ENCODE data around the gene FAM163B.

FAM163B gene

DNA sequence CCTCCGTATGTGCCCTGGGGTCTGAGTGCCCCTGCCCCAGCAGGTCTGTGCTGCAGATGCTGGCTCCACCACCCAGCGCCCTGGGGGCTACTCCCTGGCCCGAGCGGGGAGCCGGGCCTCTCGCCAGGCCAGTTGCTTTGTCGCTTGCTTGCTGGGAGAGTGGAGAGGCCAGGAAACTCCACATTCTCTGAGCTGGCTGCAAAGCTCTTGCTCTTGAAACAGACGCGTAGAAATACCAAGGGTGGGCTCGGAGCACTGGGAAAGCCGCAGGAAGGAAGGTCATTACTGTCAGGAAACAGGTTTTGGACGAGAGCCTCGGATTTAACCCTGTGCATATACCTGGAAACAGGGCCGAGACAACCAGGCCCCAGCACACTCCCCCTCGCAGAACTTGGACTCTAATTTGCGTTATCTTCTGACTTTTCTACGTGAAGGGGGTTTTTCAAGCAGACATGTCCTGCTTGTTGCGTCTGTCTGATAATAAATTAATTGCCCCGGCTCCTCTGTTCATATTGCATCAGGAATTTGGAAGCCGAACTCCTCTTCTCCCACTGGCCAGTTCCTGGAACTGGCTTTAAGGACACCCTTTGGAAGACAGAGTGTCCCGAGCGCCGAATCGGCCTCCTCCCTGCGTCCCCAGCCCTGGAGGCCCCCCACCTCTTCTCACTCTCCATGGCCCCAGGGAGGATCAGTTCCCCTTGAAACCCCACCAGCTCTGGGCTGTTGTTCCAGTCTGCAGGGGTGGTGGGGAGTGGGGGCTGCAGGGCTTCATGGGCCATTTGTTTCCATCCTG, 63.5 kb downstream of the FAM163B start:
- no peak for DNase-seq (ENCODE audit: low spot score)

DNA sequence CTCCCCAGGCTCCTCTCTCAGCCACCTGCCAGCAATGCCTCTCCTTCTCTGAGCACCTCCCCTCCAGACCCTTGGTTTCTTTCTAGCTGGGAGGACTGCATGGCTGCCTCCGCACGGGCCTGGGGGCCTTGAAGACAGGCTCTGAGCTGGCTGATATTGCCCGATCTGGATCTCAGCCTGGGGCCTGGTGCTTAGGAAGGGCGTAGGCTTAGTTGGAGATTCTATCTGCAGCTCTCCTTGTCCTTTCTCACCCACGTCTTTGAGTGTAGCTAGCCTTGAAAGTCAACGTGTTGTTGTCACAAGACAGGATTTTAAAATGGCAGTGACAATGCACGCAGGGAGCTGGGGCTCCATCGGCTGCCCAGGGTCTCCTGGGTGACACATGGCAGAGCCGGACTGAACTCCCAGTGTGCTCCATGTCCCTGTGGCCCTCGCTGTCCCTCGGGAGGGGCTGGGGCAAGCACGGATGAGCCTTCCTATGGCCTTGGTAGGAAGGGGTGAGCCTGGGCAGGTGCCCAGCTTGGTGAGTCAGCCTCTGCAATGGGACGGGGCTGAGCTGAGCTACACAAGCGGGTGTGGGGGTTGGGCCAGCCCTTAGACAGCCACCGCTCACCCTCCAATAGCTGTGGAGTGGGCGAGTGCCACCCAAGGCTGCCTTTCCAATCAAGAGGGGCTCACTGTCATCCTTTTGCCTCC, 65.3 kb downstream of the FAM163B start:
- DNase-seq (ENCODE audit: low spot score) = no peak

DNA sequence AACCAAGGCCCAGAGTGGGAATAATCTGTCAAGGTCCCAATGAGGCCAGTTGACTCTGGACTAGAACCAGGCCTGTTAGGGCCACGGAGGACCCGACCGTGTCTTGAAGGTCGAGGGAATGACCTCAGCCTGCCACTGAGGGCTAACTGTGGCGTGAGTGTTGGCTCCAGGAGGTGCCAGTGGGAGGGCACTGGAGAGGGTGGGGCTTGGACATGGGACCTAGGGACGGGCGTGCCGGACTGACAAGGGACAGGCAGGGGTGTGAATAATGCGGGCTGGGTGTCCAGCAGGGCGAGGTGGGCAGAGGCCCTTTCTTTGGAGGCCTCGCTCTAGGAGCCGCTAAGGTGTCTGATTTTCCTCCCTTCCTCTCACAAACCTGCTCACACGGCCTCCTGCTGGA, 67.2 kb downstream of the FAM163B start:
- no peak for DNase-seq (ENCODE audit: low spot score)

DNA sequence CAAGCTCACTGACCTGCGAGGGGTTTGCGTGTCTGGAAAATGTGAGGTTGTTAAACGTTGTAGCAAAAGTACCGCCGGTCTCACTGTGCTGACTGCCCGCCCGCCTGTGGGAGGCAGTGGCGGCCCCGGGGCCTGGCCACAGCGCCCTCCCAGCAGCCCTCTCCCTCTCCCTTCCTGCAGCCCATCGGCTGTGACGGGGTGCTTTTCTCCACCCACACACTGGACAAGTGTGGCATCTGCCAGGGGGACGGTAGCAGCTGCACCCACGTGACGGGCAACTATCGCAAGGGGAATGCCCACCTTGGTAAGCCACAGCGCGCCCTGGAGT, 68.5 kb downstream of the FAM163B start:
- no peak for DNase-seq (ENCODE audit: low spot score)

DNA sequence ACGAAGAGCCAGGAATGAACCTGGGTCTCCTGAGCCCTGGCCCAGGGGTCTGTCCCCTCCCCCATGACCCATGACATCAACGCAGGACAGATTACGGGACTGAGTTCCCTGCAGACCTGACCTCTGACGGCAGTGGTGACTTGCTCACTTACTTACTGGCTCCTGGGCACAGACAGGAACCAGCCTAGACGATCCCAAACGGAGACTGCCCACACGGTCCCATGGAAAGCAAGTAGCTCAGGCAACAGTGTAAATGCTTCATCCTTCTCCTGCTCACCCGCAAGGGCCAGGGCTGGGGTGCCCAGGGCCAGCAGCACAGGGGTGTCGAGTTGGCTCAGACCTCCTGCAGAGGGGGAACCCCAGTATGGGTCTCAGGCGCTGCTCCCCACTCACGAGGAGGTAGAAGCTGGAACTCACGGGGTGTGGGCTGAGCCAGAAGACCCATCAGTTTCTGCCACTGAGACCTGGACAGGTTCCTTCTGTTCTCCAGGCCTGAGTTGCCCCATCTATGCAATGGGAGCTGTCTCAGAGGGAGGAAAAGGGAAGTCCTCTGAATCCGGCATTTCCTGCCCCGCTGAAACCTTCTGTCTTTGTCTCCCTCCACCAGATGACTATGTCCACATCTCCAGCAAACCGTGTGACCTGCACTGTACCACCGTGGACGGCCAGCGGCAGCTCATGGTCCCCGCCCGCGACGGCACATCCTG, 69.0 kb downstream of the FAM163B start:
- DNase-seq (ENCODE audit: low spot score) = no peak

DNA sequence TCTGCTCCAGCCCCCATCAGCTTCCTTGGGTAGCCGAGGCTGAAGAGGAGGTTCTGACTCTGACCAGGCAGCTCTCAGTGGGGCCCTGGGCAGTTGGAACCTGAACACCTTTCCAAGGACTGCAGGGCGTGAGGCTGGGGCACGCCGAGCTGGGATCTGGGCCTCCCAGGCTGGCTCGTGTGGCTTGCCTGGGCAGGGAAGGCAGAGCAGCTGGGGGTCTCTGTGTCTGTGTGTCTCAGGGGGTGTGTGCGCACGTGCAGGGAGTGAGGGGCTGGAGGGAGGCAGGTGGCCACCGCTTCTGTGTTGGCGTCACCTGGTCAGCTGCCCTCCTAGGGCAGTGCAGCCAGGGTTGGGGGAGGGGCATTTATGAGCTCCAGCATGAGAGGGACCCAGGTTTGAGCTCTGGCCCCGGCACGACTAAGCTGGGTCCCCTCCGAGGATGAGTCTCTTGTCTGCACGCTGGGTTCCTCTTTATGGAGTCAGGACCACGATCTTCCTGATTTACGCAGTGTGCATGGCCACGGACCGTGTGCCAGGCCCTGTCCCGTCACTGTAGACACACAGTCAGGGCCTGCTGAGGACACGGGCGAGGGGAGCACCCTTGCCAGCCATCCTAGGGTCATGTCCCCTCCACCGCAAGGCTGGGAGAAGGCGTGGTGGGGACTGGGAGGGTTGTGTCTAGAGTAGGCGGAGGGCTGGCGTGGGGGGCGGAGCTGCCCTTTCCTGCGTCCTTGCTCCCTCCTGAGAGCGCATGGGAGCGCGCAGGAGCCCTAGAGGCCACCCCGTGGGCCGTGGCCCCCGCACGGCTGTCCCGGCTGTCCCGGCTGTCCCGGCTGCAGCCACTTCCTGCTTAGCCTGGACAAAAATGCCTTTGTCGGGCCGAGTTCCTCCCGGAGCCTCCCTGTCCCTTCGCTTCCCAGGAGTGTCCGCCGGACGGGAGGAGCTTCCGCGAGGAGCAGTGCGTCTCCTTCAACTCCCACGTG, 70.0 kb downstream of the FAM163B start:
- peak; percentile 56 for DNase-seq (ENCODE audit: low spot score)

DNA sequence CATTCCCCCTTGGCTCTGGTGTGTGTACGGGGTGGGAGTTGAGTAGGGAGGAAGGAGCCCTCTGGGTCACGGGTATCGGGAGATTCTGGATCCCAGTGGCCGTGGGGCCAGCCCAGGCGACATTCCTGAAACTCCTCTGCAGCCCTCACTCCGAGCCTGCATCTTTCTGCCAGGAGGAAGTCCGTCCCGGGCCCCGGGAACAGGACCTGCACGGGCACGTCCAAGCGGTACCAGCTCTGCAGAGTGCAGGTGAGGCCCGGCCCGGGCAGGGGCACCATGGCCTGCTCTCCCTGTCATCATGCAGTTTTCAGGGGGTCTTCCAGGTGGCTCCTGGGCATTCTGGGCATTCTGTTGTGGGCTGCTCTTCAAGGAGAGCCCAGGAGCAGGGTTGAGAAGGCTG, 71.0 kb downstream of the FAM163B start:
- DNase-seq (ENCODE audit: low spot score) = no peak

DNA sequence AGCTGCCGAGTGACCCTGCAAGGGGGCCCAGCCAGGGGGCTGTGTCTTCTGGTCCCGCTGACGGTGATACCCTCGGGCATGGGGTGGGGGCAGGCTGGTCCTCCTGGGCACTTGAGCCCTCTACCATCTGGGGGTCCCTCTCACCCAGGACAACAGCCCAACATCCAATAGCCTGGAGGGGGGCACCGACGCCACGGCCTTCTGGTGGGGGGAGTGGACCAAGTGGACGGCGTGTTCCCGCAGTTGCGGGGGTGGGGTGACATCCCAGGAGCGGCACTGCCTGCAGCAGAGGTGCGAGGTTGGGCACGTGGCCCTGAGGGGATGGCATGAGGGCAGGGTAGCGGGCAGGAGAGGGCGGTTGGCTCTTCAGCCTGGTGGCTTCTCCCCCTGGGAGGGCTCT, 71.9 kb downstream of the FAM163B start:
- DNase-seq (ENCODE audit: low spot score) = no peak

DNA sequence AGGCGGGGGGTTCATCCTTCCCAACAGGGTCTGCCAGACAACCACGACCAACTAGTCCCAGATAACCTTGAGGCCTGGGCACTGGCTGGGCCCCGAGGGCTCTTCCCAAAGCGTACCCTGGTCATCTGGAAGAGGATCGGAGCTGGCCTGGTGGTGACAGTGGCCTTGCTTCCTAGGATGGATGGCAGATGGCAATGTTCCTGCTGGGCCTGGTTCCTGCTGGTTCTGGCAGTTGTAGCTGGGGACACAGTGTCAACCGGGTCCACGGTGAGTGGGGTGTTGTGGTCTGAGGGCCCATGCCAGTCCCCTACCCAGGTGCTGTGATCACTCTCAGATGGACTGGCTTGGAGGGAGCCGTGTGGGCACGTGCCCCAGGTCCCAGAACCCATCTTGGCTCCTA, 72.7 kb downstream of the FAM163B start:
- DNase-seq (ENCODE audit: low spot score) = no peak

DNA sequence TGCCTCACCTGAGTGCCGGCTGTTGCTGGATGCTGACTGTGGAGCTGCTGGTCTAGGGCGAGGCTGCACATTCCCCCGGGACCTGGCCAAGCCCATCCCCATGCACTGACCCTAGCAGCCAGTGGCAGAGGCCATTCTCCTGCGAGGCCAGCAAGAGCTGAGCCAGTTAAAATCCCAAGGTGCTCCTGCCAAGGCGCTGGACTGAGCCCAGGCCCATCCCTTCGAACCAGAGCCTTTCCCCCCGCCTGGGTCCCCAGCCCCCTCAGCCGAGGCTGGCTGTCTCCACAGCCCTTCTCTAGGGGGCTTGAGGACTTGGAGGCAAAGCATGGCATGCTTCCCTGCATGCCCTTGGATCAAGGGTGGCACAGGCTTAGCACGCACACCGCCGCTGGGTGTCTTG, 73.1 kb downstream of the FAM163B start:
- DNase-seq (ENCODE audit: low spot score) = no peak

DNA sequence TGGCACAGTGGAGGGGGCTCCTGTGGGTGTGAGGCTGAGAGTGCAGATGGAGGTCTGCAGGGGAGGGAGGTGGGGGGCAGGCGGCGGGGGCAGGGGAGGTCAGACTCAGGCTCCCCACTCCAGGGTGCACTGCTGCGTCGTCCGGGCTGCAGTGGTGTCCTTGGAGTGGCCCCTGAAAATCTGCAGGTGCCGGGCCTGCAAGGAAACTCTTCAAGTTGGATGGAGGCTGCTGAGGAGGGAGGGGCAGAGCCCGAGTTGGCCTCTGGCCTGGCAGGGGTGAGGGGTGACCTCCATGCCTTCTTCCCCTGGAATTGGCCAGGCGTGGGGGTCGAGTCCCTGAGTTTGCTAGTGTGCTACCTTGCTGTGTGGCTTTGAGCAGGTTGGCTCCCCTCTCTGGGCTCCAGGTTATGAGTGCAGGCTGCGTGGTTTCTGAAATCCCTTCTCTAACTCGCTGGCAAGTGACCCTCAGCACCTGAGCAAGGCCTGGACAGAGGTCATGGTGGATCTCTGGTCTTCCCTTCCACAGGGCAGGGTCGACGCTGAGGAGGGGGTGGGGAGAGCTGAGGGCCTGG, 73.8 kb downstream of the FAM163B start:
- no peak for DNase-seq (ENCODE audit: low spot score)

DNA sequence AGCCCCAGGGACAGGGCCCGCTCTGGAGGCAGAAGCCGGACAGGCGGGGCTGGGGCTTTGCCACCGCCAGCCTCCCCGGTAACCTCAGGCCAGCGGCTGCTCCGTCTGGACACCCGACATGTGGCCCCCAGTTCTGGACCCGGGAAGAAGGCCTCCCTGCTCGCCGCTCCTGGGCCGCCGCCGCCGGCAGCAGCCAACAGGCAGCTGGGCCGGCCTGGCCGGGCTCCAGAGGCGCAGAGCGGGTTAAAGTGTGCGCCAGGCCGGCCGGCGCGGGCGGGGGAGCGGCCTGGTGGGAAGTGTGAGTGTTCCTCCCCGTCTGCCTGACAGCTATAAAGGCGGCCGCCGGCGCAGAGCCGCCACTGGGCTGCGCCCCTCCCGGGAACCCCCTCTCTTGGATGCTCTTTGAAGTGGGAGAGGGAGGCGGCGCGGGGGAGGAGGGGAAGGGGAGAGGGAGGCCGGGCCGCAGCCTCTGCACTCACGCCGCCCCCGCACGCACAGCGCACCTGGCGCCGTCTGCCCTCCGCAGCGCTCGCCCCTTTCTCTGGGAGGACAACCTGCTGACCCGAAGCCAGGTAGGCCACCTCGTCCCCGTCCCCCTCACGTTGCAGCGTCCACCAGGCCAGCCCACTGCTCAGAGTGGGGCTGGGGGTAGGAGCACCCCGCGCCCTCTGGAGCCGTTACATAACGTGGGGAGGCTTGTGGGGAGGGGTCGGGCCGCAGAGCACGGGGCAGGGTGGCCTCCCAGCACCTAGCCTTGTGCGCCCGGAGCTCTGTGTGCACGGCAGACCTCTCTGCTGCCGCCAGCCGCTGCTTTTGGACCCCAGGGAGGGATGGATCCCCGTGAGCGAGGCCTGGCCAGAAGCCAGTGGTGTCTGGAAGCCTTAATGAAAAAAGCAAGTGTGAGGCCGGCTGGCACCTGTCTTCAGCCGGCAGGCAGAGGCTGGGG, 74.6 kb downstream of the FAM163B start, which contains the start of gene ADAMTSL2:
ADAMTSL2 (plus strand) TSS at position 359 of the 946 bp plus-strand sequence. CDS start 2,009 bp downstream, outside the sequence.
- no peak for DNase-seq (ENCODE audit: low spot score)

DNA sequence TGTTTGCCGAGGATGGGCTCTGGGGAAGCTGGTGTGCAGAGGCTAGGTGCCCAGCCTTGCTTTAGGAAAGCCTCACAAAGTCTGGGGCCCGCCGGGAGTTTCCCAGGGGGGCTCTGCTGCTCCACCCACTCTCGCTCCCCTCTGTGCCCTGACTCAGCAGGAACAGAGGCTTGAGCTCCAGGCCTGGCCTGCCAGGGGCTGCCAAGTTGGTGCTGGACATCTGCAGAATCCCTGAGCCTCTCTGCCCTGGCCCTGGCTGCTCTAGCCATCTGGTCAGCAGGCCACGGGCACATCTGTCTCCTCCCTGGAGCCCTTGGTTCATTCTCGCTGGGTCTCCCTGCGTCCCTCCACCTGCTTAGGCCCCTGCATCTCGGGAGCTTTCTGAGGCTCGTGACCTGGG, 75.3 kb downstream of the FAM163B start:
- DNase-seq (ENCODE audit: low spot score) = no peak

DNA sequence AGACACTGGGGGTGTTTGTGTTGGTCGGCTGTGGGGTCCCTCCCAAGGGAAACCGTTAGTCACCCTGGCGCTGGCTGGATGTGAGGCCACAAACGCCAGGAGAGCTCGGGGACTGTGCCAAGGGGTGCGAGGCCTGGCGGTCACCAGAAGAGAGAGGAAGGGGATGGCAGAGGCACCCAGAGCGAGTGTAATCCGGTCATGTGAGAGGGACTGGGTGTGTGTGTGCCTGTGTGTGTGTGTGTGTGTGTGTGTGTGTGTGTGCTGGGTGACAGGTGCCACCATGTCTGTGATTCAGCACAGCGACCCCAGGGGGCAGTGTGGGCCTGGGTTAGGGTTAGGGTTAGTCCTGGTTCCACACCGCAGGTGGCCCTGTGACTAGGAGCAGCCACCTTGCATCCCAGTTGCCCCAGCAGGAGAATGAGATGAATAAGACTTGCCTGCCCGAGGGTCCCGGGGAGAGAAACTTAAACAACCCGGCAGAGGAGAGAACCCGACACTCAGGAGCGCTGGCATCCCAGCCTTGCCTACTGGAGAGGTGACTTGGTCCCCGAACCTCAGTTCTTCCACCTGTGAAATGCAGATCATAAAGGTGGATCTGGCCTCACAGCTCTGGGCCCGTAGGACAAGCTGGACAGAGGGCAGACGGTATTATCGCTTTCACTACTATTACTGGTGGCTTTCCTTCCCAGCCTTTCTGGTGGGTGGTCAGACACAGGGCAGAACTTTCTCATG, 76.1 kb downstream of the FAM163B start:
- DNase-seq (ENCODE audit: low spot score) = no peak

DNA sequence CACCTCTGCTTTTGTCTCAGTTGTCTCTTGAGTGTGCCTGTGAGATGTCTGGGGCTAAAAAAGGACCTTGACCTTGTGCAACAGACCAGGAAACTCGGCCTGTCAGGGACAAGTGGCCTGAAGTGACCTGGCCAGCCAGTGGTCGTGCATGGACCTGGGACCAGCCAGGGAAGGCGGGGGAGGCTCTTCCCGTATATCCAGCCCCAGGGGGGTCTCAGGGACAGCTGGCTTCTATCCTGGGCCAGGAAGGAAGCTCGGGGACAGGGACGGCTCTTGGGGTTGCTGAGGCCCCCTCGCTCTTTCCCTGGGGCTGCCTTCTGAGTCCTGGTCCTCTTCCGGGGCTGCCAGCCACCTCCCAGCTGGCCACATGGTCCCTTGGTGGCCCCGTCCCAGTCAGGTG, 77.9 kb downstream of the FAM163B start:
- DNase-seq (ENCODE audit: low spot score) = no peak

DNA sequence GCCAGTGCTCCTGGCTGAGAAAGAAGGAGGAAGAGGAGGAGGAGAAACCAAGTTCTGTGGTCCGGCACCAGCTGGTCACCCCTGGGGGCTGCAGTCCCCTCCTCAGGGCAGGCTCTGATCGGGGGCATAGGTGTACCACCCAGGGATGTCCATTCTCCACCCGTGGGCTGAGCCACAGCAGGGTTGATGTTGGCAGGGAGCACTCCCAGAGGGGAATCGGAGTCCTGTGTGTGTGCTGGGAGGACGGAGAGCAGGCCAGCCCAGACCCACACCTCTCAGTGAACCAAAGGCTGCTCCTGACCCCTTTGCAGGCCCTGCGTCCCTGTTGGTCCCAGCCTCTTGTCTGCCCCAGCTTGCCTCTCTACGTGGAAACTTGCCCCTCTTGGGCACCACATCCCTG, 79.3 kb downstream of the FAM163B start:
- DNase-seq (ENCODE audit: low spot score) = no peak

DNA sequence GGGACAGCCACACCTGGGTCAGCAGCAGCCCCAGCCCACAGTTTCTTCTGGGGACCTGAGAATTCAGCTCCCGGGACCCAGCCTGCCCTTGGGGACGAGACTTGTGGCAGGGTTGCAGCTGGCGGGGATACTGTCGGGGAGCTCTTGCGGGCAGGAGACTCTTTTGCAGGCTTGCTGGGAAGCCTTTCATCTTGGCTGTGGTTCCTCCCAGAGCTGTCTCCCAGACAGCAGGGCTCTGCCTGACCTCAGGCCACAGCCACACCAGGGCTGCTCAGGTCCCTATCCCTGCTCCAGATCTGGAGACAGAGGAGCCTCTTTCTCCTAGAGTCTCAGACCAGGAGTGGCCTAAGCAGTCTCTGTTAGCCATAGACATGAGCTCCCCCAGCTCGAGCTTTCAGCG, 79.7 kb downstream of the FAM163B start:
- DNase-seq (ENCODE audit: low spot score) = no peak

DNA sequence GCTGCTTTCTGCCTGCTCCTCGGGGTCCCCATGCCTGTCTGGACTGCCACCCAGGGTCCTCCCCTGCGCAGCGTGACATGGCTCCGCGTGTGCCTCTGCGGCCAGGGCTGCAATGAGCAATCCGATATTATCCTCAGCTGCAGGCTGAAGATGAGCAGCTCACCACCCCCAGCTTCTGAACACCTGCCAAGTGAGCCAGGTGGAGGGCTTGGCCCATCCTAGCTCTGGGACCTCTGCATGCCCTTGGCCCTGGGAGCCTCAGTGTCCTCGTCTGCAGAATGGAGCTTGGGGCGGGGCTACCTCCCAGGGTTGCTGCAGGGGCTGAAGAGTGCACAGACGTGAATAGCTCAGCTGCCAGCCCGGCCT, 80.3 kb downstream of the FAM163B start:
- DNase-seq (ENCODE audit: low spot score) = no peak

DNA sequence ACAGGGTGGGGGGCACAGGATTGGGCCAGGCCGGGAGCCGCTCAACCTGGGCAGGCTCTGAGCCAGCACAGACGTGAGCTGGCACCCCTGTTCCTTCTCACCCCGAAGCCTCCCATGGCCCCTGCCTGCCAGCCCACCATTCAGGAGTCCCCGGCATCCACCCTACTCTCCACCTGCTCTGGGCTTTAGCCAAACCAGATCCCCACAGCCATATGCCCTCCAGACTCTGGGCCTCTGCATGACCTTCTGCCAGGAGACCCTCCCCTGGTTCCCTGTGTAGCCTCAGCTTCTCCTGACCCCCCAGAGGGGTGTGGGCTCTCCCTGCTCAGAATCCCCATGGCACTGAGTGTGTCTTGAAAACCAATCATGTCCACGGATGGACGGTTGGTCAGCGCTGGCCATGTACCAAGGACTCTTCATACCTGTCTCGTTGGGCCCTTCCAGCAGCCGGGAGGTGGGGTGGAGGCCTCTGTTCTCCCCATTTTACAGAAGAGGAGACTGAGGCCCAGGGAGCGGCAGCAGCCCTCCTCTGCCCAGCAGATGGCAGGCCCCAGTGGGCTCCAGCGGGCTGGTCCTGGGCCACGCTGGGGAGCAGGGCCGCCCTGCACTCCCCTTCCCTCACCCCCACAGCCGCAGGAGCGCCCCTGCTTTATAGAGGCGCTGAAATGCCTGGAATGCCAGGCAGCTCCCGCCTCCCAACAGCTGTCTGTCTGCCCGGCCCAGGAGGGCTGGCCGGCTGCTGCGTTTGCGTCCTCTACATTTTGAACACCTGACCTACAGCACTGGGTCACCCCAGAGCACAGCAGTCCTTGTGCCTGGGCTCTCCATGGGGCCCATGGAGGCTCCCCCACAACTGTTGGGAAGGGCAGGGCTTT, 81.0 kb downstream of the FAM163B start:
- no peak for DNase-seq (ENCODE audit: low spot score)
